Mesendoderm (in vitro differentiated cells): Measurements from ENCODE around the gene EFEMP2.

ENCODE experiments used
- DNase-seq: peaks from one replicate; pipeline ENCODE4 v3.0.0; 2013
- H2AK5ac ChIP-seq: 2 replicates; pipeline ENCODE4 v1.6.1; 2013; ENCODE audit warnings: low read length, inconsistent platforms
- H2BK120ac ChIP-seq: 2 replicates; pipeline ENCODE4 v1.6.1; 2013; ENCODE audit warnings: low read depth, mild to moderate bottlenecking, low read length, moderate library complexity, mixed read lengths
- H2BK15ac ChIP-seq: replicated peaks from 2 replicates; pipeline ENCODE4 v1.6.1; 2013; ENCODE audit warnings: low read depth, mild to moderate bottlenecking, moderate library complexity
- H2BK5ac ChIP-seq: 2 replicates; pipeline ENCODE4 v1.6.1; 2013; ENCODE audit warnings: low read length, inconsistent platforms
- H3K18ac ChIP-seq: 2 replicates; pipeline ENCODE4 v1.6.1; 2013; ENCODE audit warnings: mild to moderate bottlenecking, low read length, mixed read lengths
- H3K23ac ChIP-seq: one replicate; pipeline ENCODE4 v1.6.1; 2013; ENCODE audit warnings: low read length
- H3K27ac ChIP-seq: 2 replicates; pipeline ENCODE4 v1.5.1; 2013; ENCODE audit warnings: low read depth, mild to moderate bottlenecking, inconsistent platforms, low read length, moderate library complexity
- H3K27me3 ChIP-seq: 2 replicates; pipeline ENCODE4 v1.6.1; 2013; ENCODE audit warnings: low read length, control low read depth, mild to moderate bottlenecking, inconsistent platforms; ENCODE audit not compliant: insufficient read depth, poor library complexity
- H3K36me3 ChIP-seq: 2 replicates; pipeline ENCODE4 v1.6.1; 2013; ENCODE audit warnings: low read length, inconsistent platforms; ENCODE audit not compliant: control insufficient read depth, insufficient read depth
- H3K4ac ChIP-seq: one replicate; pipeline ENCODE4 v1.6.1; 2013; ENCODE audit warnings: low read depth, mild to moderate bottlenecking, low read length, moderate library complexity
- H3K4me1 ChIP-seq: 2 replicates; pipeline ENCODE4 v1.6.1; 2013; ENCODE audit warnings: low read depth, low read length, inconsistent platforms; ENCODE audit not compliant: control insufficient read depth
- H3K4me2 ChIP-seq: 2 replicates; pipeline ENCODE4 v1.6.1; 2013; ENCODE audit warnings: low read length
- H3K4me3 ChIP-seq: 2 replicates; pipeline ENCODE4 v1.5.1; 2013; ENCODE audit warnings: mild to moderate bottlenecking, low read length
- H3K56ac ChIP-seq: one replicate; pipeline ENCODE4 v1.6.1; 2013; ENCODE audit warnings: low read length
- H3K79me1 ChIP-seq: 2 replicates; pipeline ENCODE4 v1.6.1; 2013; ENCODE audit warnings: low read length, inconsistent platforms
- H3K79me2 ChIP-seq: 2 replicates; pipeline ENCODE4 v1.6.1; 2013; ENCODE audit warnings: mild to moderate bottlenecking, low read length; ENCODE audit not compliant: control insufficient read depth, insufficient read depth
- H3K9ac ChIP-seq: 2 replicates; pipeline ENCODE4 v1.6.1; 2013; ENCODE audit warnings: low read length, inconsistent platforms
- H4K5ac ChIP-seq: one replicate; pipeline ENCODE4 v1.6.1; 2013; ENCODE audit warnings: low read length
- H4K8ac ChIP-seq: one replicate; pipeline ENCODE4 v1.6.1; 2013; ENCODE audit warnings: low read depth, mild to moderate bottlenecking, control low read depth, low read length, moderate library complexity
- WGBS: extraction: QIAGEN DNeasy Blood & Tissue Kit; methylation state at CpG from one replicate; pipeline ENCODE4 v1.1.7; 2013; ENCODE audit warnings: low lambda C conversion rate, missing lambda C conversion rate; ENCODE audit not compliant: insufficient coverage; ENCODE audit errors: extremely low coverage; 5-methylcytosine and 5-hydroxymethylcytosine counted together

EFEMP2 gene

DNA sequence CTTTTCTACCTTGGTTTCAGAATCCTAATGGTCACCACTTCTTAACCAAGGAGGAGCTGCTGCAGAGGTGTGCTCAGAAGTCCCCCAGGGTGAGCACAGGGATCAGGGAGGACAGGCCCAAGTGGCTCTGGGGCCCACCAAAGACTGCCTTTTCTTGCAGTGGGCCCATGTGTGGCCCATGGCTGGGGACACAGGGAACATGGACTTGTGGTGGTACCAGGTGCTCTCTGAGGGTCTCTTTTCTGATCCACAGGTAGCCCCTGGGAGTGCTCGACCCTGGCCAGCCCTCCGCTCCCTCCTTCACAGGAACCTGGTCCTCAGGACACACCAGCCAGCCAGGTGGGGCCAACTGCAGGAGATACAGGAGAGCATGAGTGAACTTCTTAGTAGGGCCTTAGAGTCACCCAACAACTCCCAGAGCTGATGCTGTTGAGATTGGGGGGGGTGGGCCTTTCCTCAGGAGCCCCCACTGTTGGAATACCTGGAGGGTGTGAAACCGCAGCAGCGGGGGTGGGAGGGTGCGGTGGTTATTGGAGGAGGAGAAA lies 10.3 kb downstream of the EFEMP2 start:
- H2AK5ac ChIP-seq: no peak overlapping the region
- H2BK15ac ChIP-seq: no peak overlapping the region
- H3K36me3 ChIP-seq: peaks cover 10% of the 10 kb centered on the region
- H3K4ac ChIP-seq: no peak overlapping the region
- H2BK5ac ChIP-seq: no peak overlapping the region
- H3K4me2 ChIP-seq: no peak overlapping the region
- H3K56ac ChIP-seq: peak overlapping the region; percentile 95
- no peak overlapping the region for H3K4me3 ChIP-seq
- peaks cover 15% of the 10 kb centered on the region for H3K79me2 ChIP-seq
- peaks cover 16% of the 10 kb centered on the region for H3K79me1 ChIP-seq
- no peak overlapping the region for H3K27ac ChIP-seq
- WGBS: no CpG with 5 or more reads among the region's 5 CpGs
- DNase-seq: no peak
- no peak overlapping the region for H3K9ac ChIP-seq
- no peak overlapping the region for H3K23ac ChIP-seq
- H3K27me3 ChIP-seq: no peaks in the 10 kb centered on the region
- no peak overlapping the region for H3K18ac ChIP-seq
- no peak overlapping the region for H2BK120ac ChIP-seq
- no peak overlapping the region for H4K5ac ChIP-seq
- no peaks in the 10 kb centered on the region for H3K4me1 ChIP-seq
- H4K8ac ChIP-seq: no peak overlapping the region

DNA sequence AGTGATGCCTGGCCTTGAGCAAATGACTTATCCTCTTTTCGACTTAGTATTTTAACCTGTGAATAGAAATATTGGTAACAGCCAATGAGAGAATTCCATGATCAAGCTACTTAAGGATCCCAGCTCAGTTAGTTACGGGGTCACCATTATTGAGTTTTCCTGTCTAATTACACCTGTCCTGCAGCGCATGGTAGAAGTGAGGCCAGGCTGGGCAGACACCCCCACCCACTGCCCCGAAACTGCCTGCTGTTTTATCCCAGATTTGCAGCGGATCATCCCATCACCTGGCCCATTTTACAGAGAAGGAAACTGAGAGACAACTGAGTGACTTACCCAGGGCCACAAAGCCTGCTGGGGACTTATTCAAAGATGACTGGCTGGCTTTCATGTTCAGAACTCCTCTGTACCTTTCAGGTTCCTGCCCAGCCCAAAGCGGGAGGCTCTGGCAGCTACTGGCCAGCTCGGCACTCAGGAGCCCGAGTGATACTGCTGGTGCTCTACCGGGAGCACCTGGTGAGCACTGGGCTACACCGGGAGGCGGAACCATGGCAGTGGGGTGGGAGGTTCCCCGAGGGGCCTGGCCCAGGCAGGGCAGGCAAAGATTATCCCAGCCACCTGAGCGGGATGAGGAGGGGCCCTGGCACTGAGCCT lies 10.9 kb downstream of the EFEMP2 start:
- Histone ChIP-seq H3K36me3 (peaks cover 10% of the 10 kb centered on the region), H3K27ac (no peak overlapping the region), H3K4me1 (no peaks in the 10 kb centered on the region)

DNA sequence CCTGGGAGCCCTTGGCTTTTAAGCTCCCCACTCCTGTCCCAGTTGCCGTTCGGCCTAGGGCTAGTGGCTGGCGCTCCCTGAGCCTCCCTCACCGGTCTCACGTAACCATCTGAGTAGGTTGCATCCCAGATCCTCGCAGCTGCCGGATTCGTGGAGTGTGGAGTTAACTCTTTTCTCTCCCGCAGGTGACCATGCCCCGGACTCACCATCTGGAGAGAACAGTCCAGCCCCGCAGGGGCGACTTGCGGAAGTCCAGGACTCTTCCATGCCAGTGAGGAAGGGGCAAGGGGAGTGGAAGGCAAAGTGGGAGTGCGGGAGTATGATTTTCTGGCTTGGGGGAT lies 11.5 kb downstream of the EFEMP2 start:
- H2BK5ac ChIP-seq: peak overlapping the region; percentile 21
- peak overlapping the region; percentile 44 for H3K18ac ChIP-seq
- no peaks in the 10 kb centered on the region for H3K27me3 ChIP-seq
- no peak overlapping the region for H2BK120ac ChIP-seq
- H4K8ac ChIP-seq: no peak overlapping the region
- peak overlapping the region; percentile 78 for H2AK5ac ChIP-seq
- H3K4me2 ChIP-seq: peak overlapping the region; percentile 97
- peak overlapping the region; percentile 83 for H3K9ac ChIP-seq
- peaks cover 18% of the 10 kb centered on the region for H3K79me1 ChIP-seq
- no peak for DNase-seq
- no peak overlapping the region for H4K5ac ChIP-seq
- H3K4me3 ChIP-seq: peak overlapping the region; percentile 65
- H3K79me2 ChIP-seq: peaks cover 26% of the 10 kb centered on the region
- H3K36me3 ChIP-seq: peaks cover 11% of the 10 kb centered on the region
- H3K56ac ChIP-seq: peak overlapping the region; percentile 95
- peak overlapping the region; percentile 87 for H3K27ac ChIP-seq
- no peak overlapping the region for H2BK15ac ChIP-seq
- H3K4ac ChIP-seq: peak overlapping the region; percentile 74
- peak overlapping the region; percentile 89 for H3K23ac ChIP-seq
- H3K4me1 ChIP-seq: peaks cover 2% of the 10 kb centered on the region
- WGBS: no CpG with 5 or more reads among the region's 14 CpGs

More for the DNA sequence above, 10.9 kb downstream of the EFEMP2 start:
- Histone ChIP-seq H3K79me2 (peaks cover 21% of the 10 kb centered on the region), H2AK5ac (no peak overlapping the region), H2BK5ac (no peak overlapping the region), H4K8ac (no peak overlapping the region), H3K4me3 (peak overlapping the region; percentile 65), H3K18ac (no peak overlapping the region), H3K23ac (no peak overlapping the region), H3K4me2 (peak overlapping the region; percentile 97), H4K5ac (no peak overlapping the region), H3K9ac (peak overlapping the region; percentile 83), H2BK120ac (no peak overlapping the region), H2BK15ac (no peak overlapping the region), H3K56ac (peak overlapping the region; percentile 95), H3K4ac (no peak overlapping the region), H3K79me1 (peaks cover 16% of the 10 kb centered on the region), H3K27me3 (no peaks in the 10 kb centered on the region)
- no peak for DNase-seq
- WGBS: no CpG with 5 or more reads among the region's 13 CpGs

DNA sequence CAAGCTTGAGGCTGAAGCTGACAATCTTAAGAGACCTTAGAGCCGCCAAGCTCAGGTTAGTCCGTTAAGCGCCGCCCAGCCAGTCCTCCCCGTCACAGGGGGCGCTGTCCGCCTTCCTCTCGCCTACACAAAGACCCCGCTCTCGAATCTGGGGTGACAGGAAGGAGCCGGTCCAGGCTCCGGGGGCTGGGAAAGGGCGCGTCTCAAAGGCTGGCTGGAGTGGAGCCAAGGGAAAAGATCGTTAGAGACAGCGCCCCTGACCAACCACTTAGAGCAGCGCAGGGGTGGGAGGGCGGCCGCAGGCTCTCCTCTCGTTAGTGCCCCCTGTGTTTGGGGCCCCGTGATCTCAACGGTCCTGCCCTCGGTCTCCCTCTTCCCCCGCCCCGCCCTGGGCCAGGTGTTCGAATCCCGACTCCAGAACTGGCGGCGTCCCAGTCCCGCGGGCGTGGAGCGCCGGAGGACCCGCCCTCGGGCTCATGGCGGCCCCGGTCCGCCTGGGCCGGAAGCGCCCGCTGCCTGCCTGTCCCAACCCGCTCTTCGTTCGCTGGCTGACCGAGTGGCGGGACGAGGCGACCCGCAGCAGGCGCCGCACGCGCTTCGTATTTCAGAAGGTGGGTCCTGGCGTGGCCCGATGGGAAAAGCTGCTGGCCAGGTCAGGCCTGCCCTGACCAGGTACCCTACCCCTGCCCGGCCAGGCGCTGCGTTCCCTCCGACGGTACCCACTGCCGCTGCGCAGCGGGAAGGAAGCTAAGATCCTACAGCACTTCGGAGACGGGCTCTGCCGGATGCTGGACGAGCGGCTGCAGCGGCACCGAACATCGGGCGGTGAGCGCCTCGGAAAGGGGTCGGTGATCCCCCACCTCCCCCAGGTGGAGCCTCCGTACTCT lies 12.1 kb downstream of the EFEMP2 start, which contains the start of gene MUS81:
Gene MUS81 (plus strand): TSS at position 156 of the 887 bp plus-strand sequence. CDS start 321 bp downstream, at position 477.
- H3K27me3 ChIP-seq: no peaks in the 10 kb centered on the region
- peaks cover 24% of the 10 kb centered on the region for H3K79me1 ChIP-seq
- no peak within 1 kb of the TSS for H4K8ac ChIP-seq
- DNase-seq: peak; percentile 99
- H3K56ac ChIP-seq: peak within 1 kb of the TSS; percentile 95
- peak within 1 kb of the TSS; percentile 85 for H3K4ac ChIP-seq
- peak within 1 kb of the TSS; percentile 78 for H2AK5ac ChIP-seq
- H2BK120ac ChIP-seq: peak within 1 kb of the TSS; percentile 39
- H3K36me3 ChIP-seq: peaks cover 13% of the 10 kb centered on the region
- no CpG with 5 or more reads among the region's 78 CpGs for WGBS
- H3K4me1 ChIP-seq: peaks cover 3% of the 10 kb centered on the region
- H3K4me3 ChIP-seq: peak within 1 kb of the TSS; percentile 65
- H3K18ac ChIP-seq: peak within 1 kb of the TSS; percentile 46
- no peak within 1 kb of the TSS for H2BK15ac ChIP-seq
- no peak within 1 kb of the TSS for H4K5ac ChIP-seq
- H3K9ac ChIP-seq: peak within 1 kb of the TSS; percentile 83
- peak within 1 kb of the TSS; percentile 64 for H2BK5ac ChIP-seq
- H3K23ac ChIP-seq: peak within 1 kb of the TSS; percentile 89
- peak within 1 kb of the TSS; percentile 87 for H3K27ac ChIP-seq
- H3K79me2 ChIP-seq: peaks cover 32% of the 10 kb centered on the region
- peak within 1 kb of the TSS; percentile 97 for H3K4me2 ChIP-seq

DNA sequence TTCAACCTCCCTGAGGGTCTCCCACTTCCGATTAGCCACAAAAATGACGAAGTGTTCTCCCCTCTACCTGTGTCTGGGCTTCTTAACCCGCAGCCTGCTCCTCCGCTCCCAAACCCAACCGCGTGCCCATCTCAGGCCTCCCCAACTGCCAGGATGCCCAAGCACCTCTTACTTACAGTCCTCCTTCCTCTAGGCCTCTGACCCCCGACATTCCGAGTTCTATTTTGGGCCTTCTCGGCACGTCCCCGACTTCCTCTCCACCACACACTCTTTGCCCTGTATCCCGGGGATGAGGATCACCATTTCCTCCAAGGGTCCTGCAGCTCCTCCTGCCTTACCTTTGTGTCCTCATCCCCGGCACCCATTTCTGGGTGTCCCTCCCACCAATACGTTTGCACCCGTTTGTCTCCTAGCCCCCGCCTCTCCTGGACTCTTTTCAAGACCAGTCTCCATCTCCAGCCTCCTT lies 12.8 kb downstream of the EFEMP2 start:
- peak overlapping the region; percentile 26 for H3K4me3 ChIP-seq
- DNase-seq: no peak
- no CpG with 5 or more reads among the region's 16 CpGs for WGBS
- no peak overlapping the region for H2BK15ac ChIP-seq
- no peaks in the 10 kb centered on the region for H3K27me3 ChIP-seq
- H3K36me3 ChIP-seq: peaks cover 18% of the 10 kb centered on the region
- H2BK5ac ChIP-seq: peak overlapping the region; percentile 64
- H3K18ac ChIP-seq: peak overlapping the region; percentile 46
- H3K4me2 ChIP-seq: peak overlapping the region; percentile 35
- H3K79me2 ChIP-seq: peaks cover 38% of the 10 kb centered on the region
- peak overlapping the region; percentile 83 for H3K9ac ChIP-seq
- peak overlapping the region; percentile 85 for H3K4ac ChIP-seq
- H3K4me1 ChIP-seq: peaks cover 3% of the 10 kb centered on the region
- H2BK120ac ChIP-seq: peak overlapping the region; percentile 39
- H3K79me1 ChIP-seq: peaks cover 27% of the 10 kb centered on the region
- H3K27ac ChIP-seq: peak overlapping the region; percentile 87
- no peak overlapping the region for H4K8ac ChIP-seq
- no peak overlapping the region for H4K5ac ChIP-seq
- H2AK5ac ChIP-seq: no peak overlapping the region
- peak overlapping the region; percentile 81 for H3K56ac ChIP-seq
- H3K23ac ChIP-seq: peak overlapping the region; percentile 3
